IPS-11a (cell line): Measurements from ENCODE around the gene PARD3.

Experiments
- H3K4me3 ChIP-seq: one replicate; pipeline ENCODE4 v1.5.1; 2013; ENCODE audit warnings: low read depth, low read length, control low read depth

PARD3 gene

DNA sequence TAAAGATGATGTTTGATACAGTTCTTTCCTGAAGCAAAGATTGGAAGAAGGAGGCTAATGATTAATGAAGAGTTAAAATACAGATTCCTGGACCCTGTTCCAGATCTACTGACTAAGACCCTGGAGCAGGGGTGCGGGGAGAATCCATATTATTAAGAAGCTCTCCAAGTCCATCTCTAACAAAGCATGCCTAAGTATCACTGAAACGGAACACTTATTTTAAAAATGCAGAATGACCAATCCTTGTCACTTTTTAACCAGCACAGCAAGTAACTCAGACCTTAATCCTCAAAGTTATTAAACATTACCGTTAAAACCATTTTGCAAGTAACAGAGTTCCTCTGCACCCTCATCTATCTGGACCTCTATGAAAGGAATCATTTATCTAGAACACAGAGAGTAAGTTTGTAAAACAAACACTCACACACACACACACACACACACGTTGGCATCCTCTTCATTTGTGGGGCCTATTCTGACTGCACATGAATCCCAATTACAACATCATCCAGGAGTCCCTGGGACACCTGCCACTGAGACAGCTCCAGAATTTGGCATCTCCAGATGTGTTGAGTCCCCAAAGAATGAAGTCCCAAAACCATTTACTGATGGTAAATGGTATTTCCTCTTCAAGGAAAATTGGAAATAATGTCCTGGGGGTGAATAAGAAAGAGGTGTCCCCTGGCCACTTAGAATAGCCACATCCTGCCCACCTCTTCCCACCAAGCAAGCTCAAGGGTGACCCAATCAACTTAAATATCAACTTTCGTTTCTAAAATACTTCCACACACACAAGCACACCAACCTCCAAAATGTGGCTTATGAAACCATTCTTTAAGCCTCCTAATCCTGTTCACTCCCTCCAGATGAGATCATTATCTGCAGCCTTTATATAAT, 117.5 kb downstream of the PARD3 start:
- no peak overlapping the region for H3K4me3 ChIP-seq

DNA sequence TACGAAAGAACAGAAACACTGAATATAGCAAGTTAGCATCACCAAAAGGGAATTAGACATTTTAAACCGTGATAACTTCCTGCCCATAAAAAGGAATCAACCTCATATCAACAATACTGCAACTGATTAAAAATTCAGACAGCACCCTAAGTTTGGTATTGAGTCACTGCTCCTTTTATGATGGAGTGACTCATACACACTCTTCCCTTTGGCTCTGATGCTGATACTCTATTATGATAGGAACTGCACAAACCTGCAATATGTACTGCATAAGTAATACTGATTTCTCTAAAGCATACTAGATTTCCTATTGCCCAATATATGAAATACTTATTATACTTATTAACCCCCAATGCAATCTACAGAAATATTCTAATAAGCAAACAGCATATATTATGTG, 118.7 kb downstream of the PARD3 start:
- H3K4me3 ChIP-seq, result no peak overlapping the region

DNA sequence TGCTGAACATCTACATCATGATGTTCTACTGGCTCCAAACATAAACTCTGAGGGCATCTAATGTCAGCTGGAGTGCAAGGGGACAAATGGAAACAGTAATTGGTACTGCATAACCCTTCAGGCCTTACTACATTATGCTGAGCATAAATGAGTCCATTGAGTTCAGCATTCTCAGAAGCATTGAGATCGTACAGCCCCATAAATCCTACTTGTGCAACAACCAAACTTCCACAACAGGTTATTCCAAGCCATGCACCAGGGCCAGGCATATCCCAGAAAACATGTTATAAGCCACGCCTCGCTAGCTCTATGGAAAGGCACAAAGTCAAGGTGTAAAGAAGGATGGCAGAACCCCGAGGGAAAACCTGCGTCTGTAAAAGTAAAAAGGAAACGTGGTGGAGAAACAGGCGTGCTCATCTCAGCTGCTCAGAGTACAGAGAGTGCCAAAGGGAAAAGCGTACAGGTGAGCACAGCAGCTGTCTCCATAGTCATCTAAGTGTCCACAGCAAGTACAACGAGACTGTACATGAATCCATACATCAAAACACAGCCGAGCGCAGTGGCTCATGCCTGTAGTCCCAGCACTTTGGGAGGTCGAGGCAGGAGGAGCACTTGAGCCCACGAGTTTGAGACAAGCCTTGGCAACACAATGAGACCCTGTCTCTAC, 124.6 kb downstream of the PARD3 start:
- H3K4me3 ChIP-seq, result no peak overlapping the region

DNA sequence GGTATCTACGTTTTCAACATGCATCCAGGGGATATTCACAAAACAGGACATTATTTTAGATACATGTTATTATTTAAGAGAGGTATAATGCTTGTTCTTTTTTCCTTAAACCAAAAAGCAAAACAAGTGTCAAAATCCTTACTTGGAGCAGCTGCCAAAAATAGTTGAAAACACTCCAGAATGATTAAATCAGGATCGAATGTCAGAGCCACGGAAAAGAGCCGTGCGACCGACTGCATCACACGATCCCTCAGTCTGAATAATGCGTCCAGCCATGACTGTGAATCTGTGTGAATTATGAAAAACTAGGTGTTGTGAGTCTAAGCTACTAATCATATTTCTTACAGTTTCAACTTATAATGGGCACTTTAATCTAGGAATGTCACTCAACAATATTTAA, 126.0 kb downstream of the PARD3 start:
- no peak overlapping the region for H3K4me3 ChIP-seq

DNA sequence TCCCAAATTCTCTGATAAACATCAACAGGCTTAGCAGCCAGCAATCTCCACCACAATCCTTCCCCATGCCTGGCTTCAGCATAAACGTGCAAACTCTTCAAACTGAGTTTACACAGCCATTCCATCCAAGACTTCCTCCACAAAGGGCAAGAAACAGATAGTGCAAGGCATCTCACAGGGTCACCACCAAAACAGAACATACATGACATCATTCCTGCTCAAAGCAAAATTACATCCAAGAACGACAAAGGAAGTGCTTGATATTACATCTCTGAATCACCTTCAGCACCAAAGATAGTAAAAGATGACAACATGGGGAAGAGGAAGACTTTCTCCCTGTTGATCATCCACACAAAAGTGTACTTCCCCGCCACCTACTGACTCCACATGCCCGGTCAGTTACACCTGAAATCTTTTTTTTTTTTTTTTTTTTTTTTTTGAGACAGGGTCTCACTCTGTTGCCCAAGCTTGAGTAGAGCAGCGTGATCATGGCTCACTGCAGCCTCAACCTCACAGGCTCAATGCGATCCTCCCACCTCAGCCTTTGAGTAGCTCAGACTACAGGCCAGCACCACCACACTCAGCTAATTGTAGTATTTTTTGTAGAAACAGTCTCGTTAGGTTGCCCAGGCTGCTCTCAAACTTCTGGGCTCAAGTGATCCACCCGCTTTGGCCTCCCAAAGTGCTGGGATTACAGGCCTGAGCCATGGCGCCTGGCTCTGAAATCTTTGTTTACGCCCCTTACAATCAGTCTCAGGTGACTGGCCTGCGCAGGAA, 127.5 kb downstream of the PARD3 start:
- no peak overlapping the region for H3K4me3 ChIP-seq

DNA sequence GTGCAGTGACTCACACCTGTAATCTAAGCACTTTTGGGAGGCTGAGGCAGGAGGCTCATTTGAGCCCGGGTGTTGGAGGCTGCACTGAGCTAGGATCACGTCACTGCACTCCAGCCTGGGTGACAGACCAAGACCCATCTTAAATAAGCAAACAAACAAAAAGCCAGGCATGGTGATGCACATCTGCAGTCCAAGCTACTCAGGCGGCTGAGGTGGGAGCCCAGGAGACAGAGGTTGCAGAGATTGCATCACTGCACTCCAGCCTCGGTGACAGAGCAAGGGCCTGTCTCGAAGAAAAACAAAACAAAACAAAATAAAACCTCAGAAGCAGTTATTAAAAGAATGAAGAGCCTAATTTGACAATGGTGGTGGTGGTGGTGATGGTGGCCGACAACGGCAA, 132.5 kb downstream of the PARD3 start:
- H3K4me3 ChIP-seq, result no peak overlapping the region

DNA sequence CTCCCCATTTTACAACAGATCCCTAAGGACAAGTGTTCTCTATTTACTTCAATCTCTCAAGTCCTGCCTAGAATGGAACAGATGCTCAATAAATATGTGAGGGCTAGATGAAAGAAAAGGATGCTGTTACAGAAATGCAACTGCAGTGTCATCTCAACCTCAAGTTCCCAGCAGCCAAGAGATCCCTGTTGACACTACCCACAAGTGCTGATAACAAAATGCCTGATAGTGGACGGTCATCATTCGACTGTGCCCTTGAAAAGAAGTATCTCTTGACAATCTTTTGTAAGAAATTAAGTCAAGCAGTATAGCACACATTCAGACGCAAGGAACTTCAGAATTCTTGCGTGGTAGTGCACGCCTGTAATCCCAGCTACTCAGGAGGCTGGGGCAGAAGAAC, 133.2 kb downstream of the PARD3 start:
- no peak overlapping the region for H3K4me3 ChIP-seq

DNA sequence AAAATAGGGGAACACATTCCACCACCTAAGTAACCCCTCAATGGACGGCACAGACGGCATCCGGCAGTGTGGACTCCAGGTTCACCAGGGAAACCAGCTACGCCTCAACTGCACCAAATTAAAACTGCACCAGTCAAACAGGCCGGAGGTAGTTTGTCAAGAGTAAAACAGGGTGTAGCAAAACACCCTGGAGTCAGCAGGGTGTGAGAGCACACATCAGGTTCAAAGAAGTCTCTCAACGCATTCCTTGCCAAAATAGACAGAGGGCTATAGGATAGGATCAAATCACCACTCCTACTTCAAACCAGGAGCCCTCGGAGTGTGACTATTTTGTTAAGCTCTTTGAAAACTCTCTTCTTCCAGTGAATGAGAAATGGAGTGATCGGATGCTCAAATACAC, 135.9 kb downstream of the PARD3 start:
- H3K4me3 ChIP-seq, result no peak overlapping the region

DNA sequence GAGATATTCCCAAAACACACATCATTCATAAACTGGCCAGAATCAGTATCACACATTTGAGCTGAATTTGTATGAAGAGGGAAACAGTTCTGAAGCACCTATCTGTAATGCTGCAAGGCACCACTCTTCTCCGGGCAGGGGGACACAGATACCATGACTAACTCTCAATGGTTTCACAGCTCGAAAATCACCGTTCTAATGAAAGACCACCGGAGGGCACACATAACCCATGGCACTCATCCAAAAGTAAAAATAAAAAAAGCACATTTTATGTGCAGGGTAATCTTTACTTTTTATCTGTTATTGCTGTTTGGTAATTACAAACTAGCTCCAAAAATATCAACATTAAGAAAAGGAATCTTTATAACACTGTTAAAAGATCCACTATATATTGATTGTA, 137.5 kb downstream of the PARD3 start:
- H3K4me3 ChIP-seq, result no peak overlapping the region

DNA sequence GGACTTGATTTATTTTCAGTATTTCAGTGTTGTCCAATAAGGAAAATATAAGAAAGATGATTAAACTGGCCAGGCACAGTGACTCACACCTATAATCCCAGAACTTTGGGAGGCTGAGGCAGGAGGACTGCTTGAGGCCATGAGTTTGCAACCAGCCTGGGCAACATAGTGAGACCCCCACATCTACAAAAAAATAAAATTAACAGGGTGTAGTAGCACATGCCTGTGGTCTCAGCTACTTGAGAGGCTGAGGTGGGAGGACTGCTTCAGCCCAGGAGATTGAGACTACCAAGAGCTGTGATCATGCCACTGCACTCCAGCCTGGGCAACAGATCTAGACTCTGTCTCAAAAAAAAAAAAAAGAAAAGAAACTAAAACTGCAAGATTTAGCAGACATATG, 138.0 kb downstream of the PARD3 start:
- no peak overlapping the region for H3K4me3 ChIP-seq

DNA sequence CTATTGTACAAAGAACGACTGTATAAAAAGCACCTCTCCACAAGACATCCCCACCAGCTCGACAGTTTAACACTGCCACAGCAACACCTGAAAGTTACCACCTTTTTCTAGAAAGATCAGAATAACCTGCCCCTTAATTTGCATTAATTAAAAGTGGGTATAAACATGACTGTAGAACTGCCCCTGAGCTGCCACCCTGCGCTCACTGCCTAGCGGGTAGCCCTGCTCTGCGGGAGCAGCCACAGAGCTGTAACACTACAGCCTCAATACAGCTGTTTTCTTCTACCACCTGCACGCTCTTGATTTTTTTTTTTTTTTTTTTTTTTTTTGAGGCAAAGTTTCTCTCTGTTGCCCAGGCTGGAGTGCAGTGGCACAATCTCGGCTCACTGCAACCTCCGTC, 140.9 kb downstream of the PARD3 start:
- H3K4me3 ChIP-seq, result no peak overlapping the region

DNA sequence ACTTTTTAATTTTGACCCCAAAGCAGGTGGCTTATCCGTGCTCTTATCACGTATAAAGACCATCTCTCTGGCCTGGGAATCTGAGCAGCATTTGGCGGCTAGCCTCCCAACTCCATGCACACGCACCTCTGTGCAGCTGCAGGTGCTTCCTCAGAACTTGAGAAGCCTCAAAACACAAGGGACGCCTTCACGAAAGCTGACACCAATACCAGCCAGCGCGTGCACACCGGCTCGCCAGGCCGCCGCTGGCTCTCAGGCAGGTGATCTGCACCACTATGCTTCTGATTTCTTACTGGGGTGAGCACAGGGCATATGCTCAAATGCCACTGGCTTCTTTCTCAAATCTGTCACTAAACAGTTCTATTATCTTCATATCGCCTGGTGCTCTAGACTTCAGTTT, 145.0 kb downstream of the PARD3 start:
- H3K4me3 ChIP-seq, result no peak overlapping the region

DNA sequence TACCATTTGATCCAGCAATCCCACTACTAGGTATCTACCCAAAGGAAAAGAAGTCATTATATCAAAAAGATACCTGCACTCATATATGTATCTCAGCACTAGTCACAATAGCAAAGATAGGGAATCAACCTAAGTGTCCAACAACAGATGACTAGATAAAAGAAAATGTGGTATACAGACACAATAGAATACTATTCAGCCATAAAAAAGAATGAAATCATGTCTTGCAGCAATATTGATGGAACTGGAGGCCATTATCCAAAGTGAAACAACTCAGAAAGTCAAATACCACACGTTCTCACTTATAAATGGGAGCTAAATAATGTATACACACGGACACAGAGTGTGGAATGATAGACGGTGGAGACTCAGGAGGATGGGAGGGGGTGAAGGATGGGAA, 146.0 kb downstream of the PARD3 start:
- no peak overlapping the region for H3K4me3 ChIP-seq

DNA sequence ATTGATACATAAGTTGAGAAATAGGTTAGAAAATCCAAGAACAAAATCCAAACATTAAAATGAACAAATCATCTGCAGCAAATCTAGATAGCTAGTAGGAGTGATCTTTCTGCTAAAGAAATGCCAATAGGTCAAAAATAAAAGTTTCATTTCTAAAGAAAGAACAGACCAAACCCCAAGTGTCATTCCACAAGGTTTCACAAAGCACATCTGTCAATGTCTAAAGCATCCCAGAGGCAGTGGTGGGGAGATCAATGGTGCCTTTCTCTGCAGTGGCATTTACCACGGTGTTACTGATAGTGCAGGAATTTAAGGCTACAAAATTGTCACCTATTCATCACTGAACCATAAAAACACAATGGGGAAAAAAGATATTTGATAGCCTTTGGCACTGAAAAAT, 147.9 kb downstream of the PARD3 start:
- no peak overlapping the region for H3K4me3 ChIP-seq

DNA sequence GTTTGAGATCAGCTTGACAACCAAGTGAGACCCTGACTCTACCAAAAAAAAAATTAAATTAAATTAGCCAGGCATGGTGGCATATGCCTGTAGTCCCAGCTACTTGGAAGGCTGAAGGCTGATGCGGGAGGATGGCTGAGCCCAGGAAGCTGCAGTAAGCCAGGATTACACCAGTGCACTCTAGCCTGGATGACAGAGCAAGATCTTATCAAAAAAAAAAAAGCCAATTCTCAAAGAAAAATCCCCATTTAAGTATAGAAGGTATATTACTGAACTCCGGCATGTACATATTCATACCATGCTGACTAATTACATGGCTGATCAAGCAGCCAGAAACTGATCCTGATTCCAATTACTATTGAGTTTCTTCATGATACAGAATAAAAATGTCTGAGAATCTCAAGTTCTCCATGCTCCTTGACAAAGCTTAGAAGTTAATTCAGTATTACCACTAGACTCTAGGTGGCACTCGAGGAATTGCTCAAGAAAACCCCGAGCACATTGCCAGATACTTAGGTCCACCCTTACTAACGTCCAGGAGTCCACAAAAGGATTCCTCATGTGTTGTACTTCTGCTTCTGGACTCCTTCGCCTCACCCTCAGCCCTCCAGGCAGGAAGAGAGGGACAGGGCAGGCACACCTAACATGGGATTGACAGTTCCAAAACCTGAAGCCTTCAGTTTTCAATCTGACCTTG, 148.9 kb downstream of the PARD3 start:
- no peak overlapping the region for H3K4me3 ChIP-seq

DNA sequence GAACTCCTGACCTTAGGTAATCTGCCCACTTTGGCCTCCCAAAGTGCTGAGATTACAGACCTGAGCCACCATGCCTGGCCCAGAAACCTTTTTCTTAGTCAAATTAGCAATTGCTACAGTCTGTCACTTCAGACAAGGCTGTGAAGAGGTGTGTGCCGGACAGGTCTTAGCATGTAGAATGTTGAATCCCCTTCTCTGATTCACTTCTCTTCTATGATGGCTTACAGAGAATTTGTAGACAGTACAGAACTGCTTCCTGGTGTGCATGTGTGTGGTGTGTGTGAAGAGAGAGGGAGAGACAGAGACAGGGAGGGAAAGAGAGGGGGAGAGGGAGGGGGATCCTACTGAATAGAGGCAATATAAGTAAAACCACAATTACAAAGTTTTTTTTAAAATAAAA, 150.4 kb downstream of the PARD3 start:
- H3K4me3 ChIP-seq, result no peak overlapping the region

DNA sequence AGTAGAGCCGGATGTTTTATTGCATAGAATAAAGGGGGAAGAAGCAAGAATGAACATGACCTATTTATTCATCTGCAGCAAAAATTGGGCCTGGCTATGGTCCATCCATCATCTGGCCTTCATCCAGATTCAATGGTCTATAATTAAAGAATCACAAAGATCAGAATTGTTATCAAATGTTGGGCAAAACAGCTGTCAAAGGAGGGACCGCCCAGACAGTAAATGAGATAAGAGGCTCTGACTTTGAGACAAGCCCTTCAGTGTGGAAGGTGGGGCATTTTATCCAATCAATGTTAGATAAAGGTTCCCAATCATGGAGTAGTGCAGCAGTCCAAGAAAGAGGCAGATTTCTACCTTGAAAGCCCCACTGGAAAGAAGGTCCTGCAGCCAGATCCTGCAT, 153.5 kb downstream of the PARD3 start:
- H3K4me3 ChIP-seq, result no peak overlapping the region

DNA sequence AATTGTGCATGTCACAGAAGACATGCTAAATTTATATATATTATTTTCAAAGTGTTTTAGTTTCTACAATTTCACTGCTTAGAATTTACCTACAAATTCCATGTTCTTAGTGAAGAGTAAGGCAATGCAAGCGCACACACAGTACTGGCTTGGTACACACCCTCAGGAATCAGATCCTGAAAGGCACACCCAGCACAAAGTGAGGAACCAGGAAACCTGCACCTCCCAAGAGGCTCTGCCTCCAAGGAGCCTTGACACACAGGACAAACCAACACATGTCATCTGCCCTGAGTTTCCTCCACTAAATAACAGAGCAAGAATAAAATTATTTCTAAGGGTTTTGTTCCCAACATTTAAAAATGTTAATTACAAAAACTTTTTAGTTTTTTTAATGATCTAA, 156.2 kb downstream of the PARD3 start:
- H3K4me3 ChIP-seq, result no peak overlapping the region

DNA sequence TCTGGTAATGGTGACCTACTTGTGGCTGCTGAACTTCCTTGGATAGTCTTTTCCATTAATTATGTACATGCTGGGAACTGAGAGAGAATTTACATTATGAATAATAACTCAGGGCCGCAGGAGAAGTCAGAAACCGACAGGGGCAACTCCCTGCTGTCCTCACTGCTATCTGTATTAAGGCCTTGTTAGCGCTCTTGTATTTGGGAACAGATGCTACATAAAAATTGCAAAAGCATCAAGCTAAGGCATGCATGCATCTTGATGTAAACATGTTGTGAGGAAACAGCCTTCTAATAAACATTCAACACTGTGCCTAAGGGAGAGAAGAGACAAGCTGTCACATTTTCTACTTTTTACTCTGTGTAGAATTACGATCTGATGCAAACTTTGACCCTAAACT, 158.4 kb downstream of the PARD3 start:
- no peak overlapping the region for H3K4me3 ChIP-seq

DNA sequence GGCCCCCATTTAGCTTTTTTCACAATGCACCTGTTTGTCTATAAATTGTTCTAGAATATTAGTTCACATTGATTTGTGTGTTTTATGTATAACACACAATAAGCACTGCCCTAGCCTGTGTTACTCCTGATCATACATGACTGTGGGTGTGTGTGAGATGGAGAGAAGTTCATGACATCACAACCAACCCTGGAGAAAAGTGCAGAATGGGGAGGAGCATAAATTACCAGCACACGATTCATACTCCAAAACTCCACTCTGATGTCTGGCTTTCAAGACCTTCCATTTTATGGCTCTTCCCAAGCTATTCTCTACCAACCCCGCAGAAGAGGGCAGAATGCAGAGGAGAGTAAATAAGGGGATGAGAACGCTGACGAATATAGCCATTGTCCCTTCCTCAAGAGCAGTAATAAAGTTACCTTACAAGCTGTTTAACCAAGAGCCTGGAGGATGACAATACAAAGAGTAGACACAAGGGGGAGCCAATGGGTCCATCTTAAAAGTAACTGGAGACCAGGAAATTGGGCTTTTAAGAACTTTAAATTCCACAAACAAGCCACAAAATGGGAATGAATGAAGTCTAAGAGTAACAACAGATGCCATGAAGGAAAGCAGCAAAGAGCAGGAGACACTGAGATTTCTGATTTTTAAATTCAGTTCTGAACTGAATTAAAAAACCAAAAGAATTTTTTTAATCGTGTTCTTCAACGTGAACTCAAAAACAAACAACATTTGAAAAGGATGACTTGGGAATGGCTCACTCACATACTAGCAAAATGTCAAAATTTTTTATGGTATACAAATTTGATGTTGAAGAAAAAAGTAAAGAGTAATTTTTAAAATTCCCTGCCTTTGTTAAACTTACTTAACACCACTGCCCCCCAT, 159.6 kb downstream of the PARD3 start:
- no peak overlapping the region for H3K4me3 ChIP-seq
